ENCODE data around the gene PPP1R27. TPM values are rescaled to one million over a fixed set of nuclear protein-coding genes. Genes with fewer than 3 reads are reported as not detected.

The PPP1R27 gene
- total RNA-seq, 1 donor: not detected

GRCh38 chr17:81867170-81867990 is 32.5 kb upstream of the PPP1R27 start:
- DNase-seq (ENCODE audit: low read depth): peak; percentile 63

GRCh38 chr17:81866440-81867169 is 31.8 kb upstream of the PPP1R27 start:
- TF ChIP-seq CTCF (IDR thresholded peaks at IDR 0.05; ENCODE audit: insufficient read depth, low read length): no peak
- peak; percentile 27 for DNase-seq (ENCODE audit: low read depth)
- H3K4me3 ChIP-seq (ENCODE audit: low read depth, low read length): no peak overlapping the region

More at GRCh38 chr17:81867170-81867990, 32.5 kb upstream of the PPP1R27 start:
- no peak overlapping the region for H3K4me3 ChIP-seq (ENCODE audit: low read depth, low read length)
- no peak for TF ChIP-seq CTCF (IDR thresholded peaks at IDR 0.05; ENCODE audit: insufficient read depth, low read length)

GRCh38 chr17:81865733-81866439 is 31.0 kb upstream of the PPP1R27 start:
- H3K4me3 ChIP-seq (ENCODE audit: low read depth, low read length): no peak overlapping the region
- TF ChIP-seq CTCF (IDR thresholded peaks at IDR 0.05; ENCODE audit: insufficient read depth, low read length): no peak
- DNase-seq (ENCODE audit: low read depth): peak; percentile 27

- H3K4me3 ChIP-seq (ENCODE audit: low read depth, low read length): no peak overlapping the region
- no peak for DNase-seq (ENCODE audit: low read depth)
- no peak for TF ChIP-seq CTCF (IDR thresholded peaks at IDR 0.05; ENCODE audit: insufficient read depth, low read length)
These were observed 30.5 kb upstream of the PPP1R27 start for GRCh38 chr17:81865358-81865732.

GRCh38 chr17:81863833-81864768 is 29.3 kb upstream of the PPP1R27 start:
- H3K4me3 ChIP-seq (ENCODE audit: low read depth, low read length): no peak overlapping the region
- no peak for DNase-seq (ENCODE audit: low read depth)
- TF ChIP-seq CTCF (IDR thresholded peaks at IDR 0.05; ENCODE audit: insufficient read depth, low read length): no peak

Measured in fibroblast of the aortic adventitia (primary cell).